Panc1 (cell line): Measurements from ENCODE around the gene SLC25A45.
A peak's percentile ranks its signal among the peaks of the same experiment; 100 is the strongest.

Experiments used
- CTCF ChIP-seq: fragments of 450-650 bp; IDR thresholded peaks from 2 replicates; pipeline ENCODE4 v1.5.1; 2017; ENCODE audit warnings: mild to moderate bottlenecking
- SIN3A ChIP-seq: IDR thresholded peaks from 2 replicates; pipeline ENCODE4 v1.6.1; 2012; ENCODE audit warnings: low read depth, mild to moderate bottlenecking, low read length, moderate library complexity, borderline replicate concordance; ENCODE audit not compliant: insufficient read depth

GRCh38 chr11:65354265-65355012 lies 28.0 kb downstream of the SLC25A45 start, which contains the start of gene TIGD3:
- TF ChIP-seq CTCF (no peak), SIN3A (peak; percentile 48; the same call in 1 of the 2 replicates)
